Activated CD8-positive, alpha-beta T cell treated with anti-CD3 and anti-CD28 coated beads for 36 hours (primary cell): Measurements from ENCODE around the gene C7orf57. TPM values are rescaled to one million over a fixed set of nuclear protein-coding genes. Genes with fewer than 3 reads are reported as not detected.
A peak's percentile ranks its signal among the peaks of the same experiment; 100 is the strongest.

Source experiments
- ATAC-seq: fragments of 200-7000 bp; cut with Tn5 transposase; one replicate; pipeline ENCODE4 v1.10.0; 2021; ENCODE audit warnings: mild to moderate bottlenecking, moderate library complexity
- CTCF ChIA-PET: fragments of 350-600 bp; sonication (Branson Sonifier 250); formaldehyde crosslinking; loops from one replicate; lab custom pipeline; 2021; ENCODE audit warnings: antibody characterized with exemption; lab: Charles Lee
- POLR2A ChIA-PET: fragments of 350-600 bp; sonication (Branson Sonifier 250); formaldehyde crosslinking; loops from one replicate; lab custom pipeline; 2021; ENCODE audit warnings: antibody characterized with exemption; lab: Charles Lee
- DNase-seq: peaks from one replicate; pipeline ENCODE4 v3.0.0-alpha.2; 2020
- H3K27ac Mint-ChIP-seq: one replicate; pipeline ENCODE4 v1.8.0; 2021; ENCODE audit warnings: mild to moderate bottlenecking, mixed read lengths
- H3K27me3 Mint-ChIP-seq: one replicate; pipeline ENCODE4 v1.8.0; 2021; ENCODE audit warnings: mixed read lengths
- H3K36me3 Mint-ChIP-seq: one replicate; pipeline ENCODE4 v1.8.0; 2021; ENCODE audit warnings: low read depth, mixed read lengths
- H3K4me1 Mint-ChIP-seq: one replicate; pipeline ENCODE4 v1.8.0; 2021; ENCODE audit warnings: low read depth, mixed read lengths
- H3K4me3 Mint-ChIP-seq: one replicate; pipeline ENCODE4 v1.8.0; 2021; ENCODE audit warnings: mild to moderate bottlenecking, moderate library complexity, mixed read lengths
- H3K9me3 Mint-ChIP-seq: one replicate; pipeline ENCODE4 v1.8.0; 2021; ENCODE audit warnings: mixed read lengths
- intact Hi-C: fragments of 100-400 bp; cut with micrococcal nuclease; formaldehyde crosslinking; loops from one replicate; pipeline ENCODE4 v1.10.0; 2022
- total RNA-seq, 2 experiments: library from RNA; stranded (reverse); gene quantifications; one replicate each; pipeline ENCODE4 v1.2.3, GENCODE V29; 2021
- TF ChIP-seq, protein P1 (sequence below): fragments of 200-600 bp; IDR thresholded peaks from one replicate; pipeline ENCODE4 v1.8.0; 2022; ENCODE audit warnings: antibody characterized with exemption, mild to moderate bottlenecking

C7orf57 gene
- total RNA-seq, 2 experiments from 2014 or later: 0.74 to 0.83 TPM

GRCh38 chr7:48088559-48089045, 53.3 kb downstream of the C7orf57 start:
- TF ChIP-seq, protein P1, sequence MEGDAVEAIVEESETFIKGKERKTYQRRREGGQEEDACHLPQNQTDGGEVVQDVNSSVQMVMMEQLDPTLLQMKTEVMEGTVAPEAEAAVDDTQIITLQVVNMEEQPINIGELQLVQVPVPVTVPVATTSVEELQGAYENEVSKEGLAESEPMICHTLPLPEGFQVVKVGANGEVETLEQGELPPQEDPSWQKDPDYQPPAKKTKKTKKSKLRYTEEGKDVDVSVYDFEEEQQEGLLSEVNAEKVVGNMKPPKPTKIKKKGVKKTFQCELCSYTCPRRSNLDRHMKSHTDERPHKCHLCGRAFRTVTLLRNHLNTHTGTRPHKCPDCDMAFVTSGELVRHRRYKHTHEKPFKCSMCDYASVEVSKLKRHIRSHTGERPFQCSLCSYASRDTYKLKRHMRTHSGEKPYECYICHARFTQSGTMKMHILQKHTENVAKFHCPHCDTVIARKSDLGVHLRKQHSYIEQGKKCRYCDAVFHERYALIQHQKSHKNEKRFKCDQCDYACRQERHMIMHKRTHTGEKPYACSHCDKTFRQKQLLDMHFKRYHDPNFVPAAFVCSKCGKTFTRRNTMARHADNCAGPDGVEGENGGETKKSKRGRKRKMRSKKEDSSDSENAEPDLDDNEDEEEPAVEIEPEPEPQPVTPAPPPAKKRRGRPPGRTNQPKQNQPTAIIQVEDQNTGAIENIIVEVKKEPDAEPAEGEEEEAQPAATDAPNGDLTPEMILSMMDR: no peak
- H3K27me3 Mint-ChIP-seq: no peaks in the 10 kb centered on the region
- H3K4me1 Mint-ChIP-seq: peaks cover 64% of the 10 kb centered on the region
- intact Hi-C loops: loop anchor here (5.0 kb wide), 2 partner anchors 46 to 96 kb away; no protein-coding TSS in a partner anchor
- H3K9me3 Mint-ChIP-seq: no peaks in the 10 kb centered on the region
- H3K36me3 Mint-ChIP-seq: peaks cover 41% of the 10 kb centered on the region
- peak; percentile 74 for ATAC-seq
- ChIA-PET POLR2A (interaction anchor here (0.7 to 1.8 kb wide), 12 partner anchors 10 to 115 kb away, joined by 3 to 8 read pairs (median 4); no protein-coding TSS in a partner anchor), CTCF (interaction anchor here (0.7 to 2.1 kb wide), 6 partner anchors 13 to 107 kb away, joined by 3 to 6 read pairs (median 4); no protein-coding TSS in a partner anchor)
- DNase-seq: peak; percentile 95
- peak overlapping the region; percentile 89 for H3K27ac Mint-ChIP-seq
- peak overlapping the region; percentile 81 for H3K4me3 Mint-ChIP-seq

DNA sequence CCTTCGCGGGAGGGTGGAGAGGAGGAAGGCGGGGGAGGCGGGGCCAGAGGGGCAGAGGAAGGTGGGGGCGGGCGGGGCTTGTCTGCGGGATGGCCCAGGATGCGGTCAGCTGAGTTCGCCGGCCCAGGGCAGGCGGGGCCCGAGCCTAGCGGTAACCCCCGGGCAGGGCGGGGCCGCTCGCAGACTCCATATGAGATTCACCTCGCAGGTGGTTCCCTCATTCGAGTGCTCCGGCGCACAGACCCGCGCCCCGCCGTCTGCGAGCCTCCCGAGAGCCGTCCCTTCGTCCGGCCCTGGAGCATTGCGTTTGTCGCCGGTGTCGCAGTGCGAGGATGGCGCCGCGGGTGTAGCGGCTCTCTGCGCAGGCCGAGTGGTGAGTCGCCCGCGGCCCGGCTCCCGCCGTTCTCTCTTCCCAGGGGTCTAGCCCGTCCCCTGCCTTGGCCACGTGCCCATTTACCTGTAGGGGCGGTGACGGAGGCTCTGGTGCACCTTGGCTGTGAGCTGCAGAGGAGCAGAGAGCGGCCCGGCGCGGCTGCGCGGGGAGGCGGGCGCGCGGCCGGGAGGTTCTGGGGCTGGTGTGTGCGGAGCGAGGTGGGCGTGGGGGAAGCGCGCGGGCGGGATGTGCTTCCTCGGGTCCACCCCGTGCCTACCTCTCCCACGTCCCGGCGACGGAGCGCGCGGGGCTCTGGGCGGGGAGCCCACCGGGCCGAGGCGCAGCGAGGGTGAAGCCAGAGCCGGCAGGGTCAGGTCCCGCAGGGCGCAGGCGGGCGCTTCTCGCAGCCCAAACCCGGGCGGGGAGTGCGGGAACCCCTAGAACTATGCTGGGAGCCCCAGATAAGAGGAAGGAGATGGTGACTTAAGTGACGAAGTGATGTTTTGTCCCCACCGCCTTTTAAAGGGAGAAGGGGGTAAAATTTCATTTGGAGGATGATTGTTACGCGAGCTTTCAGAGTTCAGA, 54.0 kb downstream of the C7orf57 start, which contains the start of gene UPP1:
TSS of gene UPP1 (plus strand) at position 220 of the 958 bp plus-strand sequence. CDS start 5,519 bp downstream, outside the sequence.
- CTCF ChIA-PET: interaction anchor here (0.7 to 1.9 kb wide), 6 partner anchors 21 to 108 kb away, joined by 3 to 5 read pairs (median 4); no protein-coding TSS in a partner anchor
- Mint-ChIP-seq H3K9me3 (no peaks in the 10 kb centered on the region), H3K27ac (peak within 1 kb of the TSS; percentile 89), H3K4me1 (peaks cover 62% of the 10 kb centered on the region), H3K4me3 (peak within 1 kb of the TSS; percentile 81), H3K36me3 (peaks cover 47% of the 10 kb centered on the region), H3K27me3 (no peaks in the 10 kb centered on the region)
- no peak for DNase-seq
- intact Hi-C loops: loop anchor here (5.0 kb wide), 2 partner anchors 47 to 97 kb away; no protein-coding TSS in a partner anchor
- POLR2A ChIA-PET: interaction anchor here (0.7 to 1.8 kb wide), 14 partner anchors 9 to 150 kb away, joined by 3 to 8 read pairs (median 3); no protein-coding TSS in a partner anchor
- peak; percentile 74 for ATAC-seq
- TF ChIP-seq, protein P1: no peak

DNA sequence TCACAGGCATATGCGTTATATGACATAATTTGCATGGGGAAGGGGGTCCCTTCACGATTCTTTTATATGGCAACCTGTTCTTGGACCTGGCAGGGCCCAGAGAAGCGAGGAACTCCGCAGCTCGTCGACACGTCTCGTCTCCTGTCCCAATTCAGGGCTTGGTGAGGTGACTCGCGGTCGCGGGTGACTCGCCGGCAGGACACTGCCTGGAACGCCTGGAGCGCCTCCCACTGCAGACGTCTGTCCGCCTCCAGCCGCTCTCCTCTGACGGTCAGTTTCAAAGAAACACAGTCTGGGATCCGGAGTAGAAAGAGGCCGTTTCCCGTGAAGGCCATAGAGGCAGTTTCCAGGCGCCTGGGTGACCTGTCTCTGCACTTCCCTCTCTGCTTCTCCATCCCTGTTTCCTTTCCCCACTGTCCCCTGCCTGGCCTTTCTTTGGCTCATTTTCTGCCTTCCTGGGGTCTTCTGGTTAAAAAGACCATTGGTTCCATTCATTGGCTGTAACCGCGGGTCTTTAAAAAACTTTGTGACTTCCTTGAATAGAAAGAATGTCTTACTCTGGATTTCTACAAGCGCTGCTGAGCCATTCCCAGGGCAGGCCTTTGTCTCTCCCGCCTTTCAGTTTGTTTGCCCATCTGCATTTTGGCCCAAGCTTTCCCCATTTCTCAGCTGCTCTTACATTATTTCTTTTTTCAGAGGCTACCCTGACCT, 54.9 kb downstream of the C7orf57 start:
- TF ChIP-seq, protein P1: no peak
- ATAC-seq (no peak), DNase-seq (no peak)
- Mint-ChIP-seq H3K36me3 (peaks cover 56% of the 10 kb centered on the region), H3K27ac (peak overlapping the region; percentile 80), H3K4me3 (peak overlapping the region; percentile 81), H3K27me3 (no peaks in the 10 kb centered on the region), H3K4me1 (peaks cover 62% of the 10 kb centered on the region), H3K9me3 (no peaks in the 10 kb centered on the region)
- POLR2A ChIA-PET: interaction anchor here (0.7 to 0.8 kb wide), 2 partner anchors 96 to 149 kb away, joined by 3 read pairs; no protein-coding TSS in a partner anchor
- intact Hi-C loops: no loop called here
- CTCF ChIA-PET: interaction anchor here (1.1 kb wide), 1 partner anchor 48 kb away, joined by 3 read pairs; no protein-coding TSS in a partner anchor

DNA sequence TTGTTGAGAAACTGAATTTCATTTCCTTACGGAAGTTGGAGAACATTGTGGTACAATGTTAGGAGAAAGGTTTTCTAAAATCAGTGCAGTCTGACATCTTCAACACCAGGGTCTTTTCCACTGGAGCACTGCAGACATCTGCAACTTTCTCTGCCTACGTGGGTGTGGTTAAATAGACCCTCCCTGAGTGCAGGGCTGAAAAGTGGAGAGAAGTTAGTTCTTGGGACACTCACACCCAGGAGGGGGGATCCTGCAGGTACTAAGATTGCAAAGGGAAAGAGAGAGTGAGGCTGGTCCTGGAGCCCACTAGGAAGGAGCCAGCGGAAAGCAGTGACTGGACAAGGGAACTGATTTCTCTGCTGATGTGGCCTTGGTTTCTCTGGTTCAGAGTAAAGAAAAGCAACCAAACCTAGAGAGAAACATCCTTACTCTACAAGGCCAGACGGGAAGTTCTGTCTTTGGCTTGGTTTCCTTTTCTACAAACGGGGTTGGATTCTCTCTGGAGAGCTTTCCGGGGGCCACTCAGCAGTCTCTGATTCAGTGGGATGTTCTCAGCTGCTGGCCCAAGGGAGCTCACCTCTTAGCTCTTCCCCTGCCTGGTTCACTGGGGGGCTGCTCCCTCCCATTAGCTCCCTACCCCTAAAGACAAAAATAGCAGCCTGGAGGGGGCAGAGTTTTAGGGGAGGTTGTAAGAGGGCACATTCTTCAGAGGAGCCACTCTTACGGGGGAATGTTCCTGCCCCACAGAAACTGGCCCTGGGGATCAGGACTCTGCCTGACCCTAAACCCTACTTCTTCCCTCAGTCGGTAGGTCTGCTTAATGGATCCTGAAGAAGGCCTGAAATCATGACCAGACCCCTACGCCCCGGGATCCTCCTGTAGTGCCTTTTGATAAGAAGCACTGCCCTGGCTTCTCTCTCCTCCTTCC, 56.4 kb downstream of the C7orf57 start:
- TF ChIP-seq, protein P1: no peak
- POLR2A ChIA-PET: no interaction called here
- Mint-ChIP-seq H3K36me3 (peaks cover 68% of the 10 kb centered on the region), H3K27me3 (no peaks in the 10 kb centered on the region), H3K27ac (peak overlapping the region; percentile 18), H3K4me1 (peaks cover 60% of the 10 kb centered on the region), H3K4me3 (peak overlapping the region; percentile 81), H3K9me3 (no peaks in the 10 kb centered on the region)
- DNase-seq (no peak), ATAC-seq (no peak)
- CTCF ChIA-PET: interaction anchor here (0.9 kb wide), 1 partner anchor 11 kb away, joined by 3 read pairs; no protein-coding TSS in a partner anchor
- intact Hi-C loops: no loop called here
